ENCODE results near the gene ANXA6.
A peak's percentile ranks its signal among the peaks of the same experiment; 100 is the strongest.

GRCh38 chr5:151195622-151196021, 38.0 kb upstream of the ANXA6 start:
- TF ChIP-seq CTCF (IDR thresholded peaks at IDR 0.05): no peak
- TF ChIP-seq POLR2A (IDR thresholded peaks at IDR 0.05): no peak
- TF ChIP-seq POLR2AphosphoS5 (IDR thresholded peaks at IDR 0.05): peak; percentile 72
- TF ChIP-seq EP300 (IDR thresholded peaks at IDR 0.05): no peak

Data from gastroesophageal sphincter (tissue), 3 donors.